GM19239 (cell line): Measurements from ENCODE around the gene TFDP3.

ENCODE experiments used
- DNase-seq: peaks from one replicate; pipeline ENCODE4 v3.0.0; 2011; ENCODE audit warnings: low spot score; ENCODE audit not compliant: insufficient read length
- FAIRE-seq: peaks from 2 replicates; lab custom pipeline; 2011; peaks lifted over from hg19 to GRCh38; lab: Jason Lieb, UNC

TFDP3 gene

GRCh38 chrX:133189195-133189594, 29.0 kb downstream of the TFDP3 start:
- FAIRE-seq (no peak), DNase-seq (no peak)

GRCh38 chrX:133188631-133189030, 29.5 kb downstream of the TFDP3 start:
- FAIRE-seq (peak; percentile 69), DNase-seq (no peak)

- no peak for FAIRE-seq
- no peak for DNase-seq
Observed at GRCh38 chrX:133185938-133186337, 32.2 kb downstream of the TFDP3 start.

GRCh38 chrX:133185119-133185518, 33.0 kb downstream of the TFDP3 start:
- FAIRE-seq: no peak

GRCh38 chrX:133183806-133184205, 34.3 kb downstream of the TFDP3 start:
- DNase-seq (no peak), FAIRE-seq (peak; percentile 71)

More at GRCh38 chrX:133185119-133185518, 33.0 kb downstream of the TFDP3 start:
- no peak for DNase-seq

GRCh38 chrX:133179500-133179899, 38.7 kb downstream of the TFDP3 start:
- no peak for FAIRE-seq
- no peak for DNase-seq

- no peak for DNase-seq
- FAIRE-seq: no peak
Observed at GRCh38 chrX:133177202-133177601, 41.0 kb downstream of the TFDP3 start.

- DNase-seq: no peak
Observed at GRCh38 chrX:133175605-133176004, 42.5 kb downstream of the TFDP3 start.

GRCh38 chrX:133175162-133175561, 43.0 kb downstream of the TFDP3 start:
- no peak for FAIRE-seq
- DNase-seq: no peak

More at GRCh38 chrX:133175605-133176004, 42.5 kb downstream of the TFDP3 start:
- FAIRE-seq: no peak

GRCh38 chrX:133171962-133172708, 46.0 kb downstream of the TFDP3 start:
- FAIRE-seq (peak; percentile 75), DNase-seq (no peak)
